ENCODE results near the gene LCN10.

LCN10 gene

GRCh38 chr9:136751244-136751643, 8.5 kb upstream of the LCN10 start:
- no peak overlapping the region for H3K4me3 ChIP-seq (ENCODE audit: low read depth, low read length)
- TF ChIP-seq, protein P1, sequence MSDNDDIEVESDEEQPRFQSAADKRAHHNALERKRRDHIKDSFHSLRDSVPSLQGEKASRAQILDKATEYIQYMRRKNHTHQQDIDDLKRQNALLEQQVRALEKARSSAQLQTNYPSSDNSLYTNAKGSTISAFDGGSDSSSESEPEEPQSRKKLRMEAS (IDR thresholded peaks at IDR 0.05; ENCODE audit: low read depth, low read length): no peak
- TF ChIP-seq MYC (IDR thresholded peaks at IDR 0.05; ENCODE audit: low read depth, low read length): no peak
- no peak for DNase-seq (ENCODE audit: low read depth)

- no peak overlapping the region for H3K4me3 ChIP-seq (ENCODE audit: low read depth, low read length)
- TF ChIP-seq POLR2A (IDR thresholded peaks at IDR 0.05; ENCODE audit: extremely low read depth, insufficient read length) (no peak), MYC (IDR thresholded peaks at IDR 0.05; ENCODE audit: low read depth, low read length) (no peak)
- TF ChIP-seq, protein P1 (IDR thresholded peaks at IDR 0.05; ENCODE audit: low read depth, low read length): no peak
- TF ChIP-seq, protein P2, sequence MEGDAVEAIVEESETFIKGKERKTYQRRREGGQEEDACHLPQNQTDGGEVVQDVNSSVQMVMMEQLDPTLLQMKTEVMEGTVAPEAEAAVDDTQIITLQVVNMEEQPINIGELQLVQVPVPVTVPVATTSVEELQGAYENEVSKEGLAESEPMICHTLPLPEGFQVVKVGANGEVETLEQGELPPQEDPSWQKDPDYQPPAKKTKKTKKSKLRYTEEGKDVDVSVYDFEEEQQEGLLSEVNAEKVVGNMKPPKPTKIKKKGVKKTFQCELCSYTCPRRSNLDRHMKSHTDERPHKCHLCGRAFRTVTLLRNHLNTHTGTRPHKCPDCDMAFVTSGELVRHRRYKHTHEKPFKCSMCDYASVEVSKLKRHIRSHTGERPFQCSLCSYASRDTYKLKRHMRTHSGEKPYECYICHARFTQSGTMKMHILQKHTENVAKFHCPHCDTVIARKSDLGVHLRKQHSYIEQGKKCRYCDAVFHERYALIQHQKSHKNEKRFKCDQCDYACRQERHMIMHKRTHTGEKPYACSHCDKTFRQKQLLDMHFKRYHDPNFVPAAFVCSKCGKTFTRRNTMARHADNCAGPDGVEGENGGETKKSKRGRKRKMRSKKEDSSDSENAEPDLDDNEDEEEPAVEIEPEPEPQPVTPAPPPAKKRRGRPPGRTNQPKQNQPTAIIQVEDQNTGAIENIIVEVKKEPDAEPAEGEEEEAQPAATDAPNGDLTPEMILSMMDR (IDR thresholded peaks at IDR 0.05; ENCODE audit: low read depth, low read length): no peak
- no peak for DNase-seq (ENCODE audit: low read depth)
Measured at GRCh38 chr9:136750526-136750925, 7.8 kb upstream of the LCN10 start.

DNA sequence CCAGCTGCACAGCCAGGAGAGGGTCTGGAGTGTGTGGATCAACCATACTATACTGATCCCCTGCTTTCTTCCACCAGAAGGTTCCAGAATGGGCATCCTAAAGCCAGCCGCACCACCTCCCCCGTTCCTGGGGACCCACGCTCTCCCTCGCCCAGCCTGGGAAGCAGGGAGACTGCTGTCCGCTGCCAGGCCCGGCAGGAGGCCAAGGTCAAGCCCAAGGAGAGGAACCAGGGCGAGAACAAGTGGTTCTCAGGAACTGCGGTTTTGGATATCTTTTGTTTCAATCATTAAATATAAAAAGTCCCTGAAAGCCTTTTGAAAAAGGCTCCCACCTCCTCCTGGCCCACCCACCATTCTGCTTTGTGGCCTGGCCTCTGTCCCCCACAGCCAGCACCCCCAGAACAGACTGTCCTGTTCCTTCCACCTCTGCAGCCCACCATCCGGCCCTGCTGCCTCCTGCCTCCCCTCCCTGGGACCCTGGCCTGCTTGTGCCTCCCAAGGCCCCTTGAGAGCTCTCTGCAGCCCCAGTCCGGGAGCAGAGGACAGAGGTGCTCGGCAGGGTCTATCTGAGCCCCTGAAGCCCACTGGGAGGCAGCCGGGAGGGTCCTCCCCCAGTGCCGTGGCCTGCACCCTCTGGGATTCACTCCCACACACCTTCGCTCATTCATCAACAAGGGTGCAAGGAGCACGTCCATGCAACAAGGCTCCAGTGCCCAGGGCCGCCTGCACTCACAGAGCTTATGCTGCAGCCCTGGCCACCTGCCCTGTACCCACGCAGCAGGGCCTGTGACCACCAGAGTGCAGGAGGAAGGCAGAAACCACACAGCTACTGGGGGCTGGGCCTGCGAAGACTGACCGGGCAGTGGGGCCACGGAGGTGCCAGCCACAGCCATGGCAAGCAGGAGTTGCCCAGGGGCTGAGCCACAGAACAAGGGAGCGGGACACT, 6.2 kb upstream of the LCN10 start:
- TF ChIP-seq, protein P2 (IDR thresholded peaks at IDR 0.05; ENCODE audit: low read depth, low read length): no peak
- peak; percentile 41; the same call in 1 of the 2 replicates for TF ChIP-seq MYC (IDR thresholded peaks at IDR 0.05; ENCODE audit: low read depth, low read length)
- peak; percentile 62 for DNase-seq (ENCODE audit: low read depth)
- no peak overlapping the region for H3K4me3 ChIP-seq (ENCODE audit: low read depth, low read length)

GRCh38 chr9:136748201-136748600, 5.5 kb upstream of the LCN10 start, which contains the start of gene LCN6:
TSS of gene LCN6 (minus strand) at chr9:136748525. CDS start at chr9:136748483, 42 bp downstream.
- DNase-seq (ENCODE audit: low read depth): peak; percentile 48
- H3K4me3 ChIP-seq (ENCODE audit: low read depth, low read length): no peak within 1 kb of the TSS
- TF ChIP-seq, protein P1 (IDR thresholded peaks at IDR 0.05; ENCODE audit: low read depth, low read length): no peak
- TF ChIP-seq, protein P2 (IDR thresholded peaks at IDR 0.05; ENCODE audit: low read depth, low read length): no peak
- TF ChIP-seq POLR2A (IDR thresholded peaks at IDR 0.05; ENCODE audit: extremely low read depth, insufficient read length) (no peak), MYC (IDR thresholded peaks at IDR 0.05; ENCODE audit: low read depth, low read length) (no peak)

DNA sequence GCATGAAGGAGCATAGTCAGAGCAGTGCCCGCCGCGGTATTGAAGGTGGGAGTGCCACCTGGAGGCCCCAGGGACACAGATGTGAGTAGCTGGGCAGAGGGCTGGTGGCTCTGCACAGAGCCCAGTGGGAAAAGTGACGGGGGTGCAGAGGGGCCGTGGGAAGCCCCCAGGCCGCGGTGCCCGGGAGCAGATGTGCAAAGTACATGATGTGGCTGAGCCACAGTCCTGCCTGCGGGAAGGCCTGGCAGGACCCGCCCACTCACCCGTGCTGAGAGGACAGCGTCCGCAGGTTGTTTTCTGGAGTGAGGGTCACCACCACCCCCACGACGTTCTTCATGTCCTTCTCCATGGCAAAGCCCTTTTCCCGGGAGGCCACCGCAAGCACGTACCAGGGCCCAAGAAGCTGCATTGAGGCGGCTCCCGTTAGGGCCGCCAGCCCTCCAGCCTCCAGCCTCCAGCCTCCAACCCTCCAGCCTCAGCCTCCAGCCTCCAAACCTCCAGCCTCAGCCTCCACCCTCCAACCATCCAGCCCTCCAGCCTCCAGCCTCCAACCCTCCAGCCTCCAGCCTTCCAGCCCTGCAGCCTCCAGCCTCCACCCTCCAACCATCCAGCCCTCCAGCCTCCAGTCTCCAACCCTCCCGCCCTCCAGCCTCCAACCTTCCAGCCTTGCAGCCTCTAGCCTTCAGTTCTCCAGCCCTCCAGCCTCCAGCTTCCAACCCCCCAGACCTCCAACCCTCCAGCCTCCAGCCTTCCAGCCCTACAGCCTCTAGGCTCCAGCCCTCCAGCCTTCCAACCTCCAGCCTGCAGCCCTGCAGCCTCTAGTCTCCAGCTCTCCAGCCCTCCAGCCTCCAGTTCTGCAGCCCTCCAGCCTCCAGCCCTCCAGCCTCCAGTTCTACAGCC, 4.7 kb upstream of the LCN10 start:
- no peak overlapping the region for H3K4me3 ChIP-seq (ENCODE audit: low read depth, low read length)
- TF ChIP-seq, protein P2 (IDR thresholded peaks at IDR 0.05; ENCODE audit: low read depth, low read length): no peak
- no peak for TF ChIP-seq MYC (IDR thresholded peaks at IDR 0.05; ENCODE audit: low read depth, low read length)
- TF ChIP-seq, protein P1 (IDR thresholded peaks at IDR 0.05; ENCODE audit: low read depth, low read length): no peak
- TF ChIP-seq POLR2A (IDR thresholded peaks at IDR 0.05; ENCODE audit: extremely low read depth, insufficient read length): no peak
- no peak for DNase-seq (ENCODE audit: low read depth)

DNA sequence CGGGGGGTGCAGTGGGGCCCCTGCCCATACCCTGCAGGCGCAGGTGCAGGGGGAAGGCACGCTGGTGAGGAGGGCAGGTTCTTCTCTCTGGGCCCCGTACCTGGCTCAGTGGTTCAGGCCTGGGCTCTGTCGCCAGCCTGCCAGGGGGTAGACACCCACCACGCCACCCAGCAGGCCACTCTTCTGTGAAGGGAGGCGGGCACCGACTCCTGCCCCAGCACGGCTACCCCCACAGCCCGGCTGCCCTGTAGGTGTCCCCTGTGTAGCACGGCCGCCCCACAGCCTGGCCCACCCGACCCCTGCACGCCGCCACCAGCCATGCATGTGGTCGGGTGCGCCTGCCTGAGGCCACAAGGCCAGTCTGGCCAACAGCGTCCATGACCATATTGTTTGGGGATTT, 3.9 kb upstream of the LCN10 start:
- no peak overlapping the region for H3K4me3 ChIP-seq (ENCODE audit: low read depth, low read length)
- TF ChIP-seq MYC (IDR thresholded peaks at IDR 0.05; ENCODE audit: low read depth, low read length) (no peak), POLR2A (IDR thresholded peaks at IDR 0.05; ENCODE audit: extremely low read depth, insufficient read length) (no peak)
- TF ChIP-seq, protein P1 (IDR thresholded peaks at IDR 0.05; ENCODE audit: low read depth, low read length): no peak
- TF ChIP-seq, protein P2 (IDR thresholded peaks at IDR 0.05; ENCODE audit: low read depth, low read length): no peak
- no peak for DNase-seq (ENCODE audit: low read depth)
